SK-N-SH (cell line): ENCODE measurements around the gene MRPL55.

Source experiments
- CTCF ChIP-seq: fragments of 200-600 bp; sonication (generic); IDR thresholded peaks from 2 replicates; pipeline ENCODE4 v1.6.1; 2017; ENCODE audit warnings: antibody characterized with exemption, mild to moderate bottlenecking, moderate library complexity
- GATA2 ChIP-seq: sonication (generic); formaldehyde crosslinking; IDR thresholded peaks from 2 replicates; pipeline ENCODE4 v1.5.0; 2020; ENCODE audit warnings: mild to moderate bottlenecking, missing genetic modification reagents
- RAD21 ChIP-seq: IDR thresholded peaks from 2 replicates; pipeline ENCODE4 v1.6.1; 2012; ENCODE audit warnings: mild to moderate bottlenecking, low read length
- RCOR1 ChIP-seq: fragments of 150-350 bp; IDR thresholded peaks from 2 replicates; pipeline ENCODE4 v1.6.1; 2017; ENCODE audit warnings: antibody characterized with exemption, low read length
- TAF1 ChIP-seq: IDR thresholded peaks from 2 replicates; pipeline ENCODE4 v1.6.1; 2012; ENCODE audit warnings: low read depth, mild to moderate bottlenecking, low read length, moderate library complexity, borderline replicate concordance
- TEAD4 ChIP-seq: IDR thresholded peaks from 2 replicates; pipeline ENCODE4 v1.4.0; 2012; ENCODE audit warnings: mild to moderate bottlenecking, borderline replicate concordance; ENCODE audit not compliant: insufficient read depth

GRCh38 chr1:228104526-228105269 is 4.4 kb downstream of the MRPL55 start:
- TF ChIP-seq CTCF (no peak), RCOR1 (no peak), TEAD4 (no peak), TAF1 (no peak), GATA2 (CRISPR knock-in tag) (no peak), RAD21 (no peak)
